GM19468 (cell line): ENCODE measurements around the gene FBXW10.
"Not testable (repeated sequence)": the region's sequence is repeated elsewhere in the genome, so short reads cannot be mapped to it uniquely, and the experiment has no call there.

Experiments used
- ATAC-seq: cut with Tn5 transposase; IDR thresholded peaks from one replicate; pipeline ENCODE4 v1.9.1; 2021; ENCODE audit warnings: mild to moderate bottlenecking, moderate library complexity, moderate number of reproducible peaks; ENCODE audit not compliant: unreplicated experiment; ENCODE audit errors: extremely low read depth

The FBXW10 gene

GRCh38 chr17:18750242-18750641 is 6.4 kb downstream of the FBXW10 start:
- ATAC-seq: not testable (repeated sequence)

GRCh38 chr17:18753829-18754409 is 10.1 kb downstream of the FBXW10 start:
- ATAC-seq: not testable (repeated sequence)

GRCh38 chr17:18755969-18756368 is 12.1 kb downstream of the FBXW10 start:
- ATAC-seq: not testable (repeated sequence)

- not testable (repeated sequence) for ATAC-seq
These were observed 13.7 kb downstream of the FBXW10 start for GRCh38 chr17:18757368-18758044.

GRCh38 chr17:18758344-18758743 is 14.5 kb downstream of the FBXW10 start:
- not testable (repeated sequence) for ATAC-seq

- not testable (repeated sequence) for ATAC-seq
These were observed 16.4 kb downstream of the FBXW10 start for GRCh38 chr17:18760221-18760620.

GRCh38 chr17:18770572-18770971 is 26.7 kb downstream of the FBXW10 start:
- ATAC-seq: not testable (repeated sequence)

GRCh38 chr17:18771066-18771465 is 27.2 kb downstream of the FBXW10 start:
- not testable (repeated sequence) for ATAC-seq

- no peak for ATAC-seq
These were observed 28.6 kb downstream of the FBXW10 start for GRCh38 chr17:18772471-18772870.

- ATAC-seq: peak; percentile 94
These were observed 37.3 kb downstream of the FBXW10 start, which contains the start of gene TVP23B for GRCh38 chr17:18780991-18781718. TSS of gene TVP23B (plus strand) at chr17:18781183. CDS start at chr17:18781294, 111 bp downstream.

- ATAC-seq: not testable (repeated sequence)
These were observed 38.0 kb downstream of the FBXW10 start for GRCh38 chr17:18781805-18782204.

- not testable (repeated sequence) for ATAC-seq
These were observed 42.1 kb downstream of the FBXW10 start for GRCh38 chr17:18785933-18786332.

- not testable (repeated sequence) for ATAC-seq
These were observed 43.0 kb downstream of the FBXW10 start for GRCh38 chr17:18786890-18787289.

- not testable (repeated sequence) for ATAC-seq
These were observed 47.5 kb downstream of the FBXW10 start for GRCh38 chr17:18791402-18791801.

- ATAC-seq: not testable (repeated sequence)
These were observed 51.0 kb downstream of the FBXW10 start for GRCh38 chr17:18794841-18795240.

- ATAC-seq: not testable (repeated sequence)
These were observed 53.0 kb downstream of the FBXW10 start for GRCh38 chr17:18796887-18797286.

GRCh38 chr17:18803458-18804245 is 59.8 kb downstream of the FBXW10 start:
- ATAC-seq: not testable (repeated sequence)

GRCh38 chr17:18815924-18816323 is 72.1 kb downstream of the FBXW10 start:
- not testable (repeated sequence) for ATAC-seq

- not testable (repeated sequence) for ATAC-seq
These were observed 72.9 kb downstream of the FBXW10 start for GRCh38 chr17:18816489-18817371.
